ENCODE data around the gene ACOT11.
"Not testable (repeated sequence)": the region's sequence is repeated elsewhere in the genome, so short reads cannot be mapped to it uniquely, and the experiment has no call there.

The ACOT11 gene

GRCh38 chr1:54611621-54612020 is 63.6 kb downstream of the ACOT11 start:
- no peak for DNase-seq

- DNase-seq = no peak
These were observed 66.0 kb downstream of the ACOT11 start for GRCh38 chr1:54614024-54614423.

- no peak for DNase-seq
These were observed 66.5 kb downstream of the ACOT11 start for GRCh38 chr1:54614563-54614962.

- no peak for DNase-seq
These were observed 67.7 kb downstream of the ACOT11 start for GRCh38 chr1:54615531-54616279.

GRCh38 chr1:54619749-54620148 is 71.7 kb downstream of the ACOT11 start:
- no peak for DNase-seq

GRCh38 chr1:54623216-54624007 is 75.4 kb downstream of the ACOT11 start, which contains the start of gene FAM151A:
FAM151A (minus strand) TSS chr1:54623525; CDS start chr1:54623395, 130 bp downstream.
- DNase-seq = no peak

GRCh38 chr1:54624466-54625464 is 76.7 kb downstream of the ACOT11 start:
- DNase-seq = peak; percentile 2

- DNase-seq = peak; percentile 22
These were observed 79.2 kb downstream of the ACOT11 start for GRCh38 chr1:54627196-54627595.

GRCh38 chr1:54635804-54636203 is 87.8 kb downstream of the ACOT11 start:
- not testable (repeated sequence) for DNase-seq

- not testable (repeated sequence) for DNase-seq
These were observed 88.7 kb downstream of the ACOT11 start for GRCh38 chr1:54636461-54637446.

- no peak for DNase-seq
These were observed 92.3 kb downstream of the ACOT11 start for GRCh38 chr1:54640361-54640760.

GRCh38 chr1:54640863-54641836 is 93.1 kb downstream of the ACOT11 start, which contains the start of gene MROH7:
MROH7 (plus strand) TSS chr1:54641786; CDS start chr1:54652927, 11,141 bp downstream.
- DNase-seq = no peak

- no peak for DNase-seq
These were observed 95.7 kb downstream of the ACOT11 start for GRCh38 chr1:54643736-54644135.

GRCh38 chr1:54645806-54646676 is 98.0 kb downstream of the ACOT11 start:
- peak; percentile 78 for DNase-seq

- no peak for DNase-seq
These were observed 101.3 kb downstream of the ACOT11 start for GRCh38 chr1:54649130-54649898.

- DNase-seq = no peak
These were observed 101.9 kb downstream of the ACOT11 start for GRCh38 chr1:54649921-54650320.

- no peak for DNase-seq
These were observed 102.4 kb downstream of the ACOT11 start for GRCh38 chr1:54650417-54650816.

- DNase-seq = no peak
These were observed 103.6 kb downstream of the ACOT11 start for GRCh38 chr1:54651608-54652007.

Data from NCI-H446 treated with DMSO at 0.1 percent for 48 hours (cell line).